ENCODE results near the gene CPPED1. TPM values are rescaled to one million over a fixed set of nuclear protein-coding genes. Genes with fewer than 3 reads are reported as not detected.

CPPED1 gene
- total RNA-seq, 3 donors from 2014 or later, result 5.8 to 8.6 (median 8.2) TPM

DNA sequence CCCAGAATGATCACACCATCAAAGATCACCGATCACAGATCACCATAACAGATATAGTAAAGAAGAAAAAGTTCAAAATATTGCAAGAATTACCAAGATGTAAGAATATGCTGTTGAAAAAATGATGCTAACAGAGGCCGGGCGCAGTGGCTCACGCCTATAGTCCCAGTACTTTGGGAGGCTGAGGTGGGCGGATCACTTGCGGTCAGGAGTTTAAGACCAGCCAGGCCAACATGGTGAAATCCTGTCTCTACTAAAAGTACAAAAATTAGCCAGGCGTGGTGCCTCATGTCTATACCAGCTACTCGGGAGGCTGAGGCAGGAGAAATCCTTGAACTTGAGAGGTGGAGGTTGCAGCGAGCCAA, 53.2 kb downstream of the CPPED1 start:
- Mint-ChIP-seq H3K4me3 (peak overlapping the region; percentile 36), H3K4me1 (ENCODE audit: low read depth) (peaks cover 26% of the 10 kb centered on the region), H3K27me3 (ENCODE audit: low read depth) (no peaks in the 10 kb centered on the region), H3K9me3 (no peaks in the 10 kb centered on the region), H3K36me3 (ENCODE audit: insufficient read depth) (peaks cover 2% of the 10 kb centered on the region)
- DNase-seq (no peak), ATAC-seq (peak in 1 of 2 donors; percentile 14)

DNA sequence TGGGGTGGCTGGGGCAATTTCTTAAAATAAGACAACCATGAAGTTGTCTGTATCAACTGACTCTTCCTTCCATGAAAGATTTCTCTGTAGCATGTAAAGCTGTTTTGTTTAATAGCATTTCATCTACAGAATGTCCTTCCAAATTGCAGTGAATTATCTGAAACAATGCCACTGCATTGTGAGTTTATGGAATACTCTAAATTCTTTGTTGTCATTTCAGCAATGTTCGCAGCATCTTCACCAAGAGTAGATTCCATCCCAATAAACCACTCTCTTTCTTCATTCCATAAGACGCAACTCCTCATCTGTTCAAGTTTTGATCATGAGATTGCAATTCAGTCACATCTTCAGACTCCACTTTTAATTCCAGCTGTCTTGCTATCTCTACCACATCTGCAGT, 54.6 kb downstream of the CPPED1 start:
- Mint-ChIP-seq H3K4me3 (no peak overlapping the region), H3K9me3 (peaks cover 12% of the 10 kb centered on the region), H3K36me3 (ENCODE audit: insufficient read depth) (peaks cover 8% of the 10 kb centered on the region), H3K27me3 (ENCODE audit: low read depth) (no peaks in the 10 kb centered on the region), H3K4me1 (ENCODE audit: low read depth) (peaks cover 26% of the 10 kb centered on the region)
- ATAC-seq, result no peak
- no peak for DNase-seq

DNA sequence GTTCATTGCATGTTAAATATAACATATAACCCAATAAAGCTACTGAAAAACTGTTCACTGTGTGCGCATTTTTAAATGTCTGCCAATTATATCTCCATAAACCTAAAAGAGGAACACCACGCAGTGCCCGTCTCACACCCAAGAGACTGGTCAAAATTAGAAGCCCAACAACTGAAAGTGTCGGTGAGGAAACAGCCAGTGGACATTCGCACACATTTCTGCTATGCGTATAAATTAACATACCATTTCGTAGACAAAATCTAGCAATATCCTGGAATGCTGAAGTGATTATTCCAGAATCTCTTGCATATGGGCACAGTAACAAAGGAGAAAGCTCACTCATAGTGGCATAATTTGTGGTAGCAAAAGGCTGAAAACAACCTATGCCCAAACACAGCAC, 55.9 kb downstream of the CPPED1 start:
- ATAC-seq (no peak), DNase-seq (no peak)
- Mint-ChIP-seq H3K4me1 (ENCODE audit: low read depth) (peaks cover 26% of the 10 kb centered on the region), H3K27me3 (ENCODE audit: low read depth) (no peaks in the 10 kb centered on the region), H3K36me3 (ENCODE audit: insufficient read depth) (peaks cover 8% of the 10 kb centered on the region), H3K9me3 (peaks cover 12% of the 10 kb centered on the region), H3K4me3 (no peak overlapping the region)

DNA sequence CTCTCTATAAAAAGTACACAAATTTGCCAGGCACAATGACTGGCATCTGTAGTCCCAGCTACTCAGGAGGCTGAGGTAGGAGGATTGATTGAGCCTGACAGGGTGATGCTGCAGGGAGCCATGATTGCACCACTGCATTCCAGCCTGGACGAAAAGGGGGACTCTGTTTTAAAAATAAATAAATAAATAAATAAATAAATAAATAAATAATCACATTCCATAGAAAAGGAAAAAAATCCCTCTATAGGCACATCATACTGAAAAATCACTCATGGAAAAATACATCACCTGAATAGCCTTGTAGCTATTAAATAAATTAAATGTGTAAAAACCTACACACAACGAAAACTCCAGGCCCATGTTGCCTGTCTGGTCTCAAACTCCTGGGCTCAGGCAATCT, 56.4 kb downstream of the CPPED1 start:
- H3K4me1 Mint-ChIP-seq (ENCODE audit: low read depth), result peaks cover 26% of the 10 kb centered on the region
- H3K9me3 Mint-ChIP-seq, result peaks cover 12% of the 10 kb centered on the region
- no peaks in the 10 kb centered on the region for H3K27me3 Mint-ChIP-seq (ENCODE audit: low read depth)
- no peak for ATAC-seq
- DNase-seq, result no peak
- no peak overlapping the region for H3K4me3 Mint-ChIP-seq
- H3K36me3 Mint-ChIP-seq (ENCODE audit: insufficient read depth), result peaks cover 8% of the 10 kb centered on the region

DNA sequence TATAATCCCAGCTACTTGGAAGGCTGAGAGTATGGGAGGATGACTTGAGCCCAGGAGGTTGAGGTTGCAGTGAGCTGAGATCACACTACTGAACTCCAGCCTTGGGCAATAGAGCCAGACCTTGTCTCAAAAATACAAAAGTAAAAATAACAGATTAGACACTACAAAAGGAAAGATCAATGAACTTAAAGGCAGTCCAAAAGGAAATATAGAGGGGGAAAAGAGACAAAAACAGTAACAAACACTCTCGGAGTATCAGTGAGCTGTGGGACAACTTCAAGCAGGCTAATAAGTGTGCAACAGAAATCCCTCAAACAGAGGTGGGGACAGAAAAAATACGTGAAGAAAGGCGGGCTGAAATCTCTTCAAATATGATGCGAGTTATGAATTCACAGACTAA, 58.8 kb downstream of the CPPED1 start:
- Mint-ChIP-seq H3K4me3 (no peak overlapping the region), H3K9me3 (peaks cover 12% of the 10 kb centered on the region), H3K36me3 (ENCODE audit: insufficient read depth) (peaks cover 13% of the 10 kb centered on the region), H3K4me1 (ENCODE audit: low read depth) (peaks cover 9% of the 10 kb centered on the region), H3K27me3 (ENCODE audit: low read depth) (no peaks in the 10 kb centered on the region)
- DNase-seq (no peak), ATAC-seq (no peak)

DNA sequence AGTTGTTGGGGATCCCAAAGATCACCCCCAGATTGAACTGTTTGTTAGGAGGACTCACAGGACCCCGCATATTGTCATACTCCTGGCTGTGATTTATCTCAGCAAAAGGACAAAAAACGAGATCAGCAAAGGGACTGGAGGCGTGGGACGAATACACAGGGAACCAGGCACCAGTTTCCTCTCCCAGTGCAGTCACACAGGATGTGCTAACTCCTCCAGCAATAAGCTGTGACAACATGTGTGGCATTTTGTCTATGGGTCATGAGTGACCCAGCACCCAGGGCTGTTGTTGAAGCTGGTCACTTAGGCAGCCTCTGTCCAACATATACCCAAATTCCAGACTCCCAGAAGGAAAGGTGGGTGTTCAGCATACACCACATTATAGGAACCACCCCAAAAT, 60.9 kb downstream of the CPPED1 start:
- H3K4me1 Mint-ChIP-seq (ENCODE audit: low read depth), result no peaks in the 10 kb centered on the region
- no peak overlapping the region for H3K4me3 Mint-ChIP-seq
- peaks cover 18% of the 10 kb centered on the region for H3K36me3 Mint-ChIP-seq (ENCODE audit: insufficient read depth)
- H3K9me3 Mint-ChIP-seq, result peaks cover 16% of the 10 kb centered on the region
- ATAC-seq, result no peak
- no peak for DNase-seq
- H3K27me3 Mint-ChIP-seq (ENCODE audit: low read depth), result no peaks in the 10 kb centered on the region

DNA sequence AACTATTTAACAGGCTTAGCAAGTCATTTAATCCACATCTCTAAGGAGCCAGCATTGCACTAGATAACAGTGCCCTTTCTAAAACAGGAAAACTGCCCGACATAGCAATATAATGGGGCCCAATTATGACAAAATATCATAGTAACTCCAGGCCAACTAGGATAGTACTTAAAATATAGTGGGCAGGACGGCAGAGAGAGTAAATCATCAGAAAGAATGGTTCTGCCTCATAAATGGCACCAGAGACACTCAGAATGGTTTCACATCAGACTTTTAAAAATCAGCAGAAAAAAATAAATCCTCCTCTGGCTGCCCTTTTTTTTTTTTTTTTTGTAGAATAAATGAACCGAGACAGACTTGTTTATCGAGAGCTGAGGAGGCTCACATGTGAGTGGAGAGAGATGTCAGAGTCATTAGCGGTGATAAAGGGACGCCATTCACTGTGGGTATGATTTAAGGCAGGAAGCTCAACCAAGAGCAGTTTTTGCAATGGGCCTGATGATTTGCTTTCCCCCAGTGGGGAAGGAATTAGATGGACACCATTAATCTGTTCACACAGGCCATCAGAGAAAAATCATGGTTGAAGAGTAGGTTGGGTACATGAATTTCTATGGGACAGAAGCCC, 62.6 kb downstream of the CPPED1 start:
- no peaks in the 10 kb centered on the region for H3K4me1 Mint-ChIP-seq (ENCODE audit: low read depth)
- no peak for DNase-seq
- no peaks in the 10 kb centered on the region for H3K27me3 Mint-ChIP-seq (ENCODE audit: low read depth)
- H3K36me3 Mint-ChIP-seq (ENCODE audit: insufficient read depth), result peaks cover 23% of the 10 kb centered on the region
- H3K4me3 Mint-ChIP-seq, result no peak overlapping the region
- ATAC-seq, result no peak
- peaks cover 16% of the 10 kb centered on the region for H3K9me3 Mint-ChIP-seq

DNA sequence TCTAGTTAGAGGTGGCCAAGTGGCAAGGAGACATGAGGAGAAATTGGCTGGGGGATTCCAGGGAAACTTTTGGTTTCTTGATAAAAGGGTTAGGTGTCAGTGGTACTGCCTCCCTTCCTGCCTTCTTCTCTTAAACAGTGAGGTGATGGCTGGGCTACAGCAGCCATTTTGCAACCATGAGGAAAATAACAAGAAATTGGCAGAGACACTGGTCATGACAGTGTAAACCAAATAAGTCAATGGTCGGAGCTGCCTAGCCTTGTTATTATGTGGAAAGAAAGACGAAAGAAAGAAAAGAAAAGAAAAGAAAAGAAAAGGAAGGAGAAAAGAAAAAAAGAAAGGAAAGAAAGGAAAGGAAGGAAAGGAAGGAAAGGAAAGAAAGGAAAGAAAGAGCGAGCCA, 63.9 kb downstream of the CPPED1 start:
- ATAC-seq, result no peak
- H3K36me3 Mint-ChIP-seq (ENCODE audit: insufficient read depth), result peaks cover 19% of the 10 kb centered on the region
- peaks cover 11% of the 10 kb centered on the region for H3K9me3 Mint-ChIP-seq

DNA sequence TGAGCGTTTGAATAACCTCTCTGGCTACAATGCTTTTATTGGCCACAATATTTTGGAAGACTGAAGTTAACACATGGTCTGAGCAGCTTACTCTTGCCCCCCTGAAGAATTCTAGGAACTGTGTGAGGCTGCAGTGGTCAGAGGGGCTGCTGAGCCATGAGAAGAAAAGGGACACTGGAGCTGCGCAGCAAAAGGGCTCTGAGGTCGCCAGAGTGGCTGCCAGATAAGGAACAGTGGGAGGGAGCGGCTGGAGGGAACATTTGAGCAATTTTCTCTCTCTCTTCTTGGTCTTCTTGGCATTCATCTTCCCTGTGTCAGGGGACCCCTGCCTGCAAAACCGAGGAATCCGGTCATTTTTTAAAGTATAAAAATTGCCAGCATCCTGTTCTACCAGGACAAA, 66.1 kb downstream of the CPPED1 start:
- Mint-ChIP-seq H3K9me3 (peaks cover 20% of the 10 kb centered on the region), H3K4me3 (no peak overlapping the region), H3K27me3 (ENCODE audit: low read depth) (no peaks in the 10 kb centered on the region), H3K36me3 (ENCODE audit: insufficient read depth) (peaks cover 31% of the 10 kb centered on the region), H3K4me1 (ENCODE audit: low read depth) (no peaks in the 10 kb centered on the region)
- ATAC-seq, result no peak
- no peak for DNase-seq

More for the DNA sequence above, 63.9 kb downstream of the CPPED1 start:
- Mint-ChIP-seq H3K27me3 (ENCODE audit: low read depth) (no peaks in the 10 kb centered on the region), H3K4me3 (no peak overlapping the region), H3K4me1 (ENCODE audit: low read depth) (no peaks in the 10 kb centered on the region)
- DNase-seq, result no peak

DNA sequence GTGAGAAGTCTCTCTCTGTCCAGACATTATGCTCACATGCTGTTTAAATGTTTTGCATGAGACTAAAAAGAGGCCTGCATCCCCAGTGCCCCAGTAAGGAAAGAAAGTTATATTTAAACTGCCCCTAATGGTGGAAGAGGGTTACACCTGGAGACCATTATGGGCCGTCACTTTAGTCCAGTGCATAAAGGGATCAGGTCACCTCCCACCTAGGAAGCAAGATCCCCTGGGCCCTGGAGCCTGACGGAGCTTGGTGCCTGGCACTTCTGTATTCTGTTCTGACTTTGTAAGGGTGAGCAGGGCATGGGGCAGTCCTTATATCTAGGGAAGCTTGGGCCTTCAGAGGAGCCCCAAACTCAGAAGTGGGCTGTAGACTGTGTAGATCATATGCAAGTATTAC, 67.9 kb downstream of the CPPED1 start:
- Mint-ChIP-seq H3K4me3 (no peak overlapping the region), H3K36me3 (ENCODE audit: insufficient read depth) (peaks cover 34% of the 10 kb centered on the region), H3K4me1 (ENCODE audit: low read depth) (no peaks in the 10 kb centered on the region), H3K9me3 (peaks cover 31% of the 10 kb centered on the region), H3K27me3 (ENCODE audit: low read depth) (no peaks in the 10 kb centered on the region)
- no peak for DNase-seq
- no peak for ATAC-seq

DNA sequence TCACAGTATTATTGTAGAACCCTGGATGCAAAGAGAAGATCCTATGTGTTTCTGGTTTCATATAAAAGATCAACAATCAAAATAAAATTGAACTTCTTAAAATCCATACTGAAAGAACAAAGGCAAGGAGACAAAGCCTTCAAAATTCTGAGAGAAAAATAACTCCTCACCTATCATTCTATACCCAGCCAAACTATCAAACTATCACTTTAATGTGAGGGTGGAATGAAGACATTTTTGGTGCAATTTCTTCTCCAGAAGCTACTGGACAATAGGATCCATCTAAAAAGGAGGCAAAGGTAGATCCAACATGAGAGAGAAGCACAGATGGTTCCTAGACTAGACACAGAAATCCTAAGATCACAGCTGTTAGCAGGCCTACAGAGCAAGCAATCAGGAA, 71.1 kb downstream of the CPPED1 start:
- ATAC-seq, result no peak
- Mint-ChIP-seq H3K9me3 (peaks cover 27% of the 10 kb centered on the region), H3K27me3 (ENCODE audit: low read depth) (no peaks in the 10 kb centered on the region), H3K4me1 (ENCODE audit: low read depth) (peaks cover 2% of the 10 kb centered on the region), H3K4me3 (no peak overlapping the region), H3K36me3 (ENCODE audit: insufficient read depth) (peaks cover 28% of the 10 kb centered on the region)
- no peak for DNase-seq

DNA sequence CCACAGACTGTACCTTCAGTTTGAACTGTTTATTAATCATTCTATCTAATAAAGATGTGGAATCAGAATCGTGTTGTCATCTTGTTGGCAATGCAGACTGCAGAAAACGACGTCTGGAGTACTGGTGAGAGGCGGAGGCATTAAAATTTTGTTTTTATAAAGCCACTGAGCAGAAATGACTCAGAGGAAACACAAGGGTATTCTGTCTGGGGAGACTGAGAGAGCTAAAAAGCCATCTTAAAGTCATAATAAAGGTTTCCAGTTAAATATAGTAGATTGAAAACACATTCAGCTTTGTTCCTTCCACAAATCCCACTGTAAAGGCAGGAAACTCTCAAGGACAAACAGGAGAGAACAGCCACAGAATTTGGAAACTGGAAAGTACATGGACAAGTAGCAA, 74.2 kb downstream of the CPPED1 start:
- no peak overlapping the region for H3K4me3 Mint-ChIP-seq
- H3K9me3 Mint-ChIP-seq, result peaks cover 22% of the 10 kb centered on the region
- DNase-seq (no peak), ATAC-seq (no peak)
- H3K27me3 Mint-ChIP-seq (ENCODE audit: low read depth), result no peaks in the 10 kb centered on the region
- H3K4me1 Mint-ChIP-seq (ENCODE audit: low read depth), result peaks cover 2% of the 10 kb centered on the region
- H3K36me3 Mint-ChIP-seq (ENCODE audit: insufficient read depth), result peaks cover 20% of the 10 kb centered on the region

DNA sequence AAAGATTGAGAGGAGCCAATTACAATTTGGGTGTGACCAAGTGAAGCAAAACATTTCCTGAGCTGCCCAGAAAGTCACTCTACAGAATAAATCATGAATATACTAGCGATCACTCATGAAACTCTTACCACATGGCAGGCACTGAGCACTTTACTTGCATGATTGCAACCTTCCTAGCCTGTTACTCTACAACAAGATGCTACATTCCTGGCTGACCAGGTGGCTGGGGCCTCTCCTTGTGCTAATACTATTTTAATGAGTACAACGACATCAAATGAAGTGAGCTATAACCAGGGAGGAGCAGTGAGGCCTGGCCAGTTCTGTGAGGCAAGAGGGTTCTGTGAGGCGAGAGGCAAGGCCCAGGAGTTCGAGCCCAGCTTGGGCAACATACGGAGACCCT, 75.2 kb downstream of the CPPED1 start:
- Mint-ChIP-seq H3K36me3 (ENCODE audit: insufficient read depth) (peaks cover 17% of the 10 kb centered on the region), H3K4me3 (no peak overlapping the region), H3K27me3 (ENCODE audit: low read depth) (no peaks in the 10 kb centered on the region), H3K9me3 (peaks cover 18% of the 10 kb centered on the region), H3K4me1 (ENCODE audit: low read depth) (peaks cover 2% of the 10 kb centered on the region)
- ATAC-seq, result no peak
- DNase-seq, result no peak

DNA sequence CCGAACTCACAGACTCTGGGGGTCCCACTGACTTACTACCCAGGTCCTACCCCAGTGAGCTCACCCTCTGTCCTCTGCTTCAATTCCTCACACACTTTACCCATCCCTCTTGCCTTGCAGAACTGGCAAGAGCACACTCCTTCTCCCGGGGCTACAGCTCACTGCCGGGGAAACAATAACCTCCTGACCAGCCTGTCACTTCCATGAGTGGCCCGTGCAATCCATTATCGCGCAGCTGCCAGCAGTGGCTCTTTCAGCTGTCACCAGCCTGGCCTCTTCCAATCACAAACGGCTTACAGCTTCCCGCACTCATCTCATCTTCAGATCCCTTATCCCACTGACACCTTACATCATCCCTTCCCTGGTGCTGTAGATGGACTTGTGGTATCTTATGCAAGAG, 79.5 kb downstream of the CPPED1 start:
- Mint-ChIP-seq H3K4me1 (ENCODE audit: low read depth) (no peaks in the 10 kb centered on the region), H3K27me3 (ENCODE audit: low read depth) (no peaks in the 10 kb centered on the region), H3K9me3 (no peaks in the 10 kb centered on the region), H3K4me3 (no peak overlapping the region), H3K36me3 (ENCODE audit: insufficient read depth) (peaks cover 3% of the 10 kb centered on the region)
- ATAC-seq (no peak), DNase-seq (no peak)

DNA sequence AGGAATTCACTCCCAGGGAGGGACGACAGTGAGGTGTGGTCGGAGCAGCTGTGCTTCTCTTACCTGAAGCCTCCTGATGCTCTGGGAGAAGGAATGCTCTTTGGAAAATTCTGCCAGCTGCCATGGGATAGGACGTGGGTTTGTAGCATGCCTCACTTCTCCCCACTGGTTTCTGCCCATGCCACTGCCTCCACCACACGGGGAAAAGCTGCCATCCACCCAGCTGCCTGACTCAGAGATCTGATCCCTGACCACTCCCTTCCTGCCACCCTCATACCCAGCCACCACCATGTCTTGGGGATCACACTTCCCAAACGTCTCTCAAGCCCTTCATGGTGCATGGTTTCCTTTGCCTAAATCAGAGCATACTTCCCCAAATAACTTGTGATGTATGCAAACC, 80.0 kb downstream of the CPPED1 start:
- no peaks in the 10 kb centered on the region for H3K27me3 Mint-ChIP-seq (ENCODE audit: low read depth)
- no peak overlapping the region for H3K4me3 Mint-ChIP-seq
- peaks cover 5% of the 10 kb centered on the region for H3K36me3 Mint-ChIP-seq (ENCODE audit: insufficient read depth)
- DNase-seq, result no peak
- H3K9me3 Mint-ChIP-seq, result no peaks in the 10 kb centered on the region
- H3K4me1 Mint-ChIP-seq (ENCODE audit: low read depth), result no peaks in the 10 kb centered on the region
- no peak for ATAC-seq
